ENCODE data around the gene HSD17B10. TPM values are rescaled to one million over a fixed set of nuclear protein-coding genes. Genes with fewer than 3 reads are reported as not detected.
"Not testable (repeated sequence)": the region's sequence is repeated elsewhere in the genome, so short reads cannot be mapped to it uniquely, and the experiment has no call there.

The HSD17B10 gene
- total and polyA plus RNA-seq, 10 donors: 41.9 to 67.7 (median 48.6) TPM

- 76 to 92% (median 87%) methylated on average over 3 of the region's 3 CpGs for WGBS, 5 donors
- Histone ChIP-seq H3K4me3 (no peak overlapping the region), H3K27me3 (replicated peaks in 1 of 7) (peaks cover 0 to 28% (median 0%) of the 10 kb centered on the region in 7 donors), H3K27ac (no peak overlapping the region), H3K36me3 (no peaks in the 10 kb centered on the region), H3K9me3 (no peaks in the 10 kb centered on the region), H3K4me1 (no peaks in the 10 kb centered on the region)
- DNase-seq: no peak
- intact Hi-C loops (cut with DNase I; ENCODE audit: low total_unique reads): no loop called here
- TF ChIP-seq CTCF (IDR thresholded peaks at IDR 0.05 in 8 of 11, conservative IDR thresholded peaks at IDR 0.05 in 3 of 11) (no peak), POLR2A (IDR thresholded peaks at IDR 0.05) (no peak), POLR2AphosphoS5 (IDR thresholded peaks at IDR 0.05) (no peak)
Measured at GRCh38 chrX:53471346-53471745, 37.2 kb upstream of the HSD17B10 start.

GRCh38 chrX:53468659-53469058 is 34.5 kb upstream of the HSD17B10 start:
- intact Hi-C loops (cut with DNase I; ENCODE audit: low total_unique reads); H3K4me3 ChIP-seq; DNase-seq; H3K9me3 ChIP-seq; H3K4me1 ChIP-seq; H3K27ac ChIP-seq; H3K36me3 ChIP-seq: not testable (repeated sequence)
- H3K27me3 ChIP-seq (replicated peaks in 1 of 7): peaks cover 0 to 32% (median 0%) of the 10 kb centered on the region in 7 donors
- 85 to 91% (median 88%) methylated on average over 3 of the region's 3 CpGs for WGBS, 5 donors

DNA sequence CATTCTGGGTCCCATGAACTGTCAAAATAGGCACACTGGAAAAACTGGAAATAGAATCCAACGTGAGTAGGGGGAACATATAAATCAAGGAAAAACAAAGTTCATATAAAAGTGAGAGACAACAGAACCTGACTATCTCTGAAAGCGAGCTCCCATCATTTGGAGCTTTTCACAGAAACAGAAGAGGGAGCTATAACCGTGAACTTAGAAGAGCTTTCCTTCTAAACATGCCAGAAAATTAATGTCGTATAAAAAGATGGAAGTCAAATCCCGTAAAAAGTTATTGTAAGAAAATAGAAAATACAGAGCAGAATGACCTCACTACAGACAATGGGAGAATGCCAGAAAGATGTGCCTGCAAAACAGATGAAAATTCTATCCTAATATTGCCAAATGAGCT is 23.9 kb upstream of the HSD17B10 start:
- 45 to 53% (median 53%) methylated on average over 5 of the region's 5 CpGs for WGBS, 5 donors
- intact Hi-C loops (cut with DNase I; ENCODE audit: low total_unique reads): no loop called here
- Histone ChIP-seq H3K27me3 (replicated peaks in 1 of 7) (peaks cover 0 to 14% (median 0%) of the 10 kb centered on the region in 7 donors), H3K36me3 (no peaks in the 10 kb centered on the region), H3K27ac (no peak overlapping the region), H3K4me1 (no peaks in the 10 kb centered on the region), H3K4me3 (no peak overlapping the region), H3K9me3 (no peaks in the 10 kb centered on the region)
- no peak for TF ChIP-seq POLR2A (IDR thresholded peaks at IDR 0.05)
- TF ChIP-seq CTCF (IDR thresholded peaks at IDR 0.05 in 8 of 11, conservative IDR thresholded peaks at IDR 0.05 in 3 of 11): no peak
- no peak for TF ChIP-seq POLR2AphosphoS5 (IDR thresholded peaks at IDR 0.05)
- DNase-seq: no peak

GRCh38 chrX:53456254-53456653 is 22.1 kb upstream of the HSD17B10 start:
- 44 to 69% (median 55%) methylated on average over 3 of the region's 3 CpGs for WGBS, 5 donors

More at GRCh38 chrX:53456254-53456653, 22.1 kb upstream of the HSD17B10 start:
- Histone ChIP-seq H3K4me1 (no peaks in the 10 kb centered on the region), H3K9me3 (no peaks in the 10 kb centered on the region), H3K27me3 (replicated peaks in 1 of 7) (peaks cover 0 to 14% (median 0%) of the 10 kb centered on the region in 7 donors), H3K4me3 (no peak overlapping the region), H3K36me3 (no peaks in the 10 kb centered on the region), H3K27ac (no peak overlapping the region)
- TF ChIP-seq POLR2A (IDR thresholded peaks at IDR 0.05) (no peak), POLR2AphosphoS5 (IDR thresholded peaks at IDR 0.05) (no peak), CTCF (IDR thresholded peaks at IDR 0.05 in 8 of 11, conservative IDR thresholded peaks at IDR 0.05 in 3 of 11) (no peak)
- intact Hi-C loops (cut with DNase I; ENCODE audit: low total_unique reads): no loop called here
- no peak for DNase-seq

Measured in spleen (tissue), 11 donors.